ENCODE results near the gene GRPEL2. TPM values are rescaled to one million over a fixed set of nuclear protein-coding genes. Genes with fewer than 3 reads are reported as not detected.

GRPEL2 gene
- total and polyA plus RNA-seq, 2 experiments from 2014 or later, result 20.2 to 62.2 TPM

- TF ChIP-seq EZH2 (IDR thresholded peaks at IDR 0.05; ENCODE audit: low read depth, unreplicated experiment) (no peak), STAT1 (IDR thresholded peaks at IDR 0.05; ENCODE audit: unreplicated experiment) (no peak), NANOG (IDR thresholded peaks at IDR 0.05; ENCODE audit: borderline replicate concordance) (no peak)
- TF ChIP-seq, protein P1, sequence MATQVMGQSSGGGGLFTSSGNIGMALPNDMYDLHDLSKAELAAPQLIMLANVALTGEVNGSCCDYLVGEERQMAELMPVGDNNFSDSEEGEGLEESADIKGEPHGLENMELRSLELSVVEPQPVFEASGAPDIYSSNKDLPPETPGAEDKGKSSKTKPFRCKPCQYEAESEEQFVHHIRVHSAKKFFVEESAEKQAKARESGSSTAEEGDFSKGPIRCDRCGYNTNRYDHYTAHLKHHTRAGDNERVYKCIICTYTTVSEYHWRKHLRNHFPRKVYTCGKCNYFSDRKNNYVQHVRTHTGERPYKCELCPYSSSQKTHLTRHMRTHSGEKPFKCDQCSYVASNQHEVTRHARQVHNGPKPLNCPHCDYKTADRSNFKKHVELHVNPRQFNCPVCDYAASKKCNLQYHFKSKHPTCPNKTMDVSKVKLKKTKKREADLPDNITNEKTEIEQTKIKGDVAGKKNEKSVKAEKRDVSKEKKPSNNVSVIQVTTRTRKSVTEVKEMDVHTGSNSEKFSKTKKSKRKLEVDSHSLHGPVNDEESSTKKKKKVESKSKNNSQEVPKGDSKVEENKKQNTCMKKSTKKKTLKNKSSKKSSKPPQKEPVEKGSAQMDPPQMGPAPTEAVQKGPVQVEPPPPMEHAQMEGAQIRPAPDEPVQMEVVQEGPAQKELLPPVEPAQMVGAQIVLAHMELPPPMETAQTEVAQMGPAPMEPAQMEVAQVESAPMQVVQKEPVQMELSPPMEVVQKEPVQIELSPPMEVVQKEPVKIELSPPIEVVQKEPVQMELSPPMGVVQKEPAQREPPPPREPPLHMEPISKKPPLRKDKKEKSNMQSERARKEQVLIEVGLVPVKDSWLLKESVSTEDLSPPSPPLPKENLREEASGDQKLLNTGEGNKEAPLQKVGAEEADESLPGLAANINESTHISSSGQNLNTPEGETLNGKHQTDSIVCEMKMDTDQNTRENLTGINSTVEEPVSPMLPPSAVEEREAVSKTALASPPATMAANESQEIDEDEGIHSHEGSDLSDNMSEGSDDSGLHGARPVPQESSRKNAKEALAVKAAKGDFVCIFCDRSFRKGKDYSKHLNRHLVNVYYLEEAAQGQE (IDR thresholded peaks at IDR 0.05; ENCODE audit: unreplicated experiment), result no peak
Measured at GRCh38 chr5:149374303-149374702, 29.0 kb downstream of the GRPEL2 start (continued).

- H3K27ac Mint-ChIP-seq, result no peak overlapping the region
- no peak for ATAC-seq
- no peaks in the 10 kb centered on the region for H3K9me3 Mint-ChIP-seq
- peaks cover 3% of the 10 kb centered on the region; the same call in 1 of the 2 replicates for H3K4me1 ChIP-seq (ENCODE audit: insufficient read depth)
- H3K4me2 ChIP-seq, result no peak overlapping the region
- H3K36me3 ChIP-seq (ENCODE audit: insufficient read depth), result no peaks in the 10 kb centered on the region
- no peak overlapping the region for H3K4me3 Mint-ChIP-seq
- no peaks in the 10 kb centered on the region; the same call in 1 of the 2 replicates for H4K20me1 ChIP-seq (replicated peaks; ENCODE audit: insufficient read depth)
- H3K27me3 ChIP-seq (ENCODE audit: insufficient read depth), result no peaks in the 10 kb centered on the region
- no peak for DNase-seq (ENCODE audit: low spot score)
- H3F3A ChIP-seq (replicated peaks; ENCODE audit: low read depth), result no peaks in the 10 kb centered on the region
- H2AFZ ChIP-seq, result no peak overlapping the region
- H3K9me2 ChIP-seq (ENCODE audit: insufficient read depth), result no peaks in the 10 kb centered on the region; the same call in 1 of the 2 replicates
- no peaks in the 10 kb centered on the region for H3K79me2 ChIP-seq (replicated peaks; ENCODE audit: insufficient read depth)
- peaks cover 2% of the 10 kb centered on the region for H3K27me3 Mint-ChIP-seq (ENCODE audit: insufficient read depth, low read depth, poor library complexity)
- H3K4me3 ChIP-seq, result no peak overlapping the region
- H3K36me3 Mint-ChIP-seq (ENCODE audit: low read depth), result no peaks in the 10 kb centered on the region; the same call in 2 of the 3 replicates
- H3K4me1 Mint-ChIP-seq, result peaks cover 12% of the 10 kb centered on the region; the same call in 2 of the 3 replicates
- no peak for TF ChIP-seq ZNF331 (CRISPR knock-in tag; IDR thresholded peaks at IDR 0.05; ENCODE audit: low read depth)
- TF ChIP-seq, protein P2, sequence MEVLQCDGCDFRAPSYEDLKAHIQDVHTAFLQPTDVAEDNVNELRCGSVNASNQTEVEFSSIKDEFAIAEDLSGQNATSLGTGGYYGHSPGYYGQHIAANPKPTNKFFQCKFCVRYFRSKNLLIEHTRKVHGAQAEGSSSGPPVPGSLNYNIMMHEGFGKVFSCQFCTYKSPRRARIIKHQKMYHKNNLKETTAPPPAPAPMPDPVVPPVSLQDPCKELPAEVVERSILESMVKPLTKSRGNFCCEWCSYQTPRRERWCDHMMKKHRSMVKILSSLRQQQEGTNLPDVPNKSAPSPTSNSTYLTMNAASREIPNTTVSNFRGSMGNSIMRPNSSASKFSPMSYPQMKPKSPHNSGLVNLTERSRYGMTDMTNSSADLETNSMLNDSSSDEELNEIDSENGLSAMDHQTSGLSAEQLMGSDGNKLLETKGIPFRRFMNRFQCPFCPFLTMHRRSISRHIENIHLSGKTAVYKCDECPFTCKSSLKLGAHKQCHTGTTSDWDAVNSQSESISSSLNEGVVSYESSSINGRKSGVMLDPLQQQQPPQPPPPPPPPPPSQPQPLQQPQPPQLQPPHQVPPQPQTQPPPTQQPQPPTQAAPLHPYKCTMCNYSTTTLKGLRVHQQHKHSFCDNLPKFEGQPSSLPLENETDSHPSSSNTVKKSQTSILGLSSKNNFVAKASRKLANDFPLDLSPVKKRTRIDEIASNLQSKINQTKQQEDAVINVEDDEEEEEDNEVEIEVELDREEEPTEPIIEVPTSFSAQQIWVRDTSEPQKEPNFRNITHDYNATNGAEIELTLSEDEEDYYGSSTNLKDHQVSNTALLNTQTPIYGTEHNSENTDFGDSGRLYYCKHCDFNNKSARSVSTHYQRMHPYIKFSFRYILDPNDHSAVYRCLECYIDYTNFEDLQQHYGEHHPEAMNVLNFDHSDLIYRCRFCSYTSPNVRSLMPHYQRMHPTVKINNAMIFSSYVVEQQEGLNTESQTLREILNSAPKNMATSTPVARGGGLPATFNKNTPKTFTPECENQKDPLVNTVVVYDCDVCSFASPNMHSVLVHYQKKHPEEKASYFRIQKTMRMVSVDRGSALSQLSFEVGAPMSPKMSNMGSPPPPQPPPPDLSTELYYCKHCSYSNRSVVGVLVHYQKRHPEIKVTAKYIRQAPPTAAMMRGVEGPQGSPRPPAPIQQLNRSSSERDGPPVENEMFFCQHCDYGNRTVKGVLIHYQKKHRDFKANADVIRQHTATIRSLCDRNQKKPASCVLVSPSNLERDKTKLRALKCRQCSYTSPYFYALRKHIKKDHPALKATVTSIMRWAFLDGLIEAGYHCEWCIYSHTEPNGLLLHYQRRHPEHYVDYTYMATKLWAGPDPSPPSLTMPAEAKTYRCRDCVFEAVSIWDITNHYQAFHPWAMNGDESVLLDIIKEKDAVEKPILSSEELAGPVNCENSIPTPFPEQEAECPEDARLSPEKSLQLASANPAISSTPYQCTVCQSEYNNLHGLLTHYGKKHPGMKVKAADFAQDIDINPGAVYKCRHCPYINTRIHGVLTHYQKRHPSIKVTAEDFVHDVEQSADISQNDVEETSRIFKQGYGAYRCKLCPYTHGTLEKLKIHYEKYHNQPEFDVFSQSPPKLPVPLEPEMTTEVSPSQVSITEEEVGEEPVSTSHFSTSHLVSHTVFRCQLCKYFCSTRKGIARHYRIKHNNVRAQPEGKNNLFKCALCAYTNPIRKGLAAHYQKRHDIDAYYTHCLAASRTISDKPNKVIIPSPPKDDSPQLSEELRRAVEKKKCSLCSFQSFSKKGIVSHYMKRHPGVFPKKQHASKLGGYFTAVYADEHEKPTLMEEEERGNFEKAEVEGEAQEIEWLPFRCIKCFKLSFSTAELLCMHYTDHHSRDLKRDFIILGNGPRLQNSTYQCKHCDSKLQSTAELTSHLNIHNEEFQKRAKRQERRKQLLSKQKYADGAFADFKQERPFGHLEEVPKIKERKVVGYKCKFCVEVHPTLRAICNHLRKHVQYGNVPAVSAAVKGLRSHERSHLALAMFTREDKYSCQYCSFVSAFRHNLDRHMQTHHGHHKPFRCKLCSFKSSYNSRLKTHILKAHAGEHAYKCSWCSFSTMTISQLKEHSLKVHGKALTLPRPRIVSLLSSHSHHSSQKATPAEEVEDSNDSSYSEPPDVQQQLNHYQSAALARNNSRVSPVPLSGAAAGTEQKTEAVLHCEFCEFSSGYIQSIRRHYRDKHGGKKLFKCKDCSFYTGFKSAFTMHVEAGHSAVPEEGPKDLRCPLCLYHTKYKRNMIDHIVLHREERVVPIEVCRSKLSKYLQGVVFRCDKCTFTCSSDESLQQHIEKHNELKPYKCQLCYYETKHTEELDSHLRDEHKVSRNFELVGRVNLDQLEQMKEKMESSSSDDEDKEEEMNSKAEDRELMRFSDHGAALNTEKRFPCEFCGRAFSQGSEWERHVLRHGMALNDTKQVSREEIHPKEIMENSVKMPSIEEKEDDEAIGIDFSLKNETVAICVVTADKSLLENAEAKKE (CRISPR knock-in tag; IDR thresholded peaks at IDR 0.05), result no peak
- no peak overlapping the region for H3K27ac ChIP-seq (ENCODE audit: low read depth)
Measured at GRCh38 chr5:149374801-149375200, 29.5 kb downstream of the GRPEL2 start.
